Measurements from ENCODE around the gene RAX.
"Not testable (repeated sequence)": the region's sequence is repeated elsewhere in the genome, so short reads cannot be mapped to it uniquely, and the experiment has no call there.

RAX gene

GRCh38 chr18:59272221-59272888 lies 899 bp downstream of the RAX start:
- no peak for DNase-seq

GRCh38 chr18:59271606-59272220 lies 1.5 kb downstream of the RAX start:
- no peak for DNase-seq

- no peak for DNase-seq
Observed at GRCh38 chr18:59270689-59271257, 2.5 kb downstream of the RAX start.

GRCh38 chr18:59269563-59270119 lies 3.6 kb downstream of the RAX start:
- no peak for DNase-seq

GRCh38 chr18:59268721-59269562 lies 4.3 kb downstream of the RAX start:
- peak; percentile 49 for DNase-seq

- DNase-seq: no peak
Observed at GRCh38 chr18:59268127-59268720, 5.0 kb downstream of the RAX start.

- no peak for DNase-seq
Observed at GRCh38 chr18:59267503-59268126, 5.6 kb downstream of the RAX start.

GRCh38 chr18:59266886-59267502 lies 6.3 kb downstream of the RAX start:
- no peak for DNase-seq

GRCh38 chr18:59266459-59266858 lies 6.8 kb downstream of the RAX start:
- DNase-seq: no peak

GRCh38 chr18:59265974-59266369 lies 7.3 kb downstream of the RAX start:
- no peak for DNase-seq

GRCh38 chr18:59265246-59265973 lies 7.8 kb downstream of the RAX start:
- DNase-seq: peak; percentile 36

- no peak for DNase-seq
Observed at GRCh38 chr18:59264651-59265245, 8.5 kb downstream of the RAX start.

- no peak for DNase-seq
Observed at GRCh38 chr18:59264121-59264571, 9.1 kb downstream of the RAX start.

GRCh38 chr18:59263661-59264060 lies 9.6 kb downstream of the RAX start:
- DNase-seq: no peak

GRCh38 chr18:59262243-59262642 lies 11.0 kb downstream of the RAX start:
- DNase-seq: not testable (repeated sequence)

GRCh38 chr18:59261842-59262241 lies 11.4 kb downstream of the RAX start:
- not testable (repeated sequence) for DNase-seq

- DNase-seq: not testable (repeated sequence)
Observed at GRCh38 chr18:59255491-59255890, 17.8 kb downstream of the RAX start.

GRCh38 chr18:59249199-59249774 lies 24.0 kb downstream of the RAX start:
- peak; percentile 24 for DNase-seq

- DNase-seq: no peak
Observed at GRCh38 chr18:59246796-59247195, 26.5 kb downstream of the RAX start.

- no peak for DNase-seq
Observed at GRCh38 chr18:59242906-59243305, 30.3 kb downstream of the RAX start.
